HCT116 (cell line): ENCODE results near the gene GIMAP8. TPM values are rescaled to one million over a fixed set of nuclear protein-coding genes. Genes with fewer than 3 reads are reported as not detected.

ENCODE experiments used
- ATAC-seq: fragments of 200-7000 bp; cut with Tn5 transposase; 2 replicates; pipeline ENCODE4 v1.9.1; 2020; ENCODE audit warnings: mild to moderate bottlenecking, moderate library complexity
- BruUV-seq: library from RNA; stranded (reverse); fragments of 400-500 nt; replicated peaks from 2 replicates; lab custom pipeline; 2021; lab: Mats Ljungman, UMichigan
- CTCF ChIA-PET: fragments of 300-600 bp; sonication (Branson Sonifier 250); formaldehyde crosslinking; loops from one replicate; lab custom pipeline; 2021; ENCODE audit warnings: antibody characterized with exemption; lab: Charles Lee
- POLR2A ChIA-PET: fragments of 300-600, 350-600 bp; sonication (Branson Sonifier 250); formaldehyde crosslinking; loops from one replicate; lab custom pipeline; 2021; ENCODE audit warnings: antibody characterized with exemption; lab: Charles Lee
- RAD21 ChIA-PET, 2 experiments: fragments of 300-600 bp; sonication (Branson Sonifier 250); formaldehyde crosslinking; loops; one replicate each; lab custom pipeline; 2023; ENCODE audit warnings: low total read pairs in 2 of 2; ENCODE audit not compliant: uncharacterized antibody in 2 of 2, unreplicated experiment in 2 of 2, low non-redundant PET in 1 of 2; lab: Charles Lee
- DNase-seq: peaks from one replicate; pipeline ENCODE4 v3.0.0-alpha.2; 2010; ENCODE audit warnings: low read depth, low spot score
- H2AFZ ChIP-seq: fragments of 200-600 bp; shearing (Covaris generic), sonication (generic); 2 replicates; pipeline ENCODE4 v1.6.1; 2017; ENCODE audit warnings: low read depth, mixed run types, mixed read lengths, antibody characterized with exemption, low read length; ENCODE audit not compliant: poor library complexity, severe bottlenecking
- H3K27ac ChIP-seq: 2 replicates; pipeline ENCODE4 v1.5.1; 2012; ENCODE audit warnings: low read depth, low read length
- H3K27me3 ChIP-seq: fragments of 200-600 bp; sonication (generic); 2 replicates; pipeline ENCODE4 v1.6.1; 2016; ENCODE audit warnings: mixed run types, low read length, mixed read lengths; ENCODE audit not compliant: insufficient read depth
- H3K36me3 ChIP-seq, 2 experiments: fragments of 200-500 bp in 1 of 2; fragments of 200-600 bp in 1 of 2; sonication (Bioruptor generic) in 1 of 2; sonication (generic) in 1 of 2; 2 replicates each; pipeline versions ENCODE4 v1.5.1 to v1.6.1; 2014 to 2016; ENCODE audit warnings: low read length in 2 of 2, inconsistent platforms in 1 of 2, mixed read lengths in 1 of 2, mixed run types in 1 of 2; ENCODE audit not compliant: insufficient read depth in 2 of 2, control insufficient read depth in 1 of 2
- H3K4me1 ChIP-seq, 2 experiments: fragments of 200-600 bp in 1 of 2; sonication (generic) in 1 of 2; 2 replicates each; pipeline versions ENCODE4 v1.5.1 to v1.6.1; 2012 to 2017; ENCODE audit warnings: low read length in 2 of 2, inconsistent platforms in 1 of 2, mild to moderate bottlenecking in 1 of 2, mixed read lengths in 1 of 2, mixed run types in 1 of 2, moderate library complexity in 1 of 2; ENCODE audit not compliant: insufficient read depth in 2 of 2, control insufficient read depth in 1 of 2
- H3K4me2 ChIP-seq: fragments of 200-600 bp; sonication (generic); 2 replicates; pipeline ENCODE4 v1.6.1; 2017; ENCODE audit warnings: mixed run types, low read length, mixed read lengths
- H3K4me3 ChIP-seq, 2 experiments: fragments of 200-600 bp in 1 of 2; sonication (generic) in 1 of 2; replicated peaks in 1 of 2; 2 replicates each; pipeline ENCODE4 v1.5.1; 2011 to 2016; ENCODE audit warnings: low read length in 2 of 2, control low read depth in 1 of 2, low read depth in 1 of 2, mild to moderate bottlenecking in 1 of 2, mixed read lengths in 1 of 2, mixed run types in 1 of 2
- H3K79me2 ChIP-seq: fragments of 200-600 bp; sonication (generic); 2 replicates; pipeline ENCODE4 v1.6.1; 2017; ENCODE audit warnings: mild to moderate bottlenecking, mixed run types, low read length, moderate library complexity, mixed read lengths; ENCODE audit not compliant: insufficient read depth
- H3K9ac ChIP-seq: fragments of 200-600 bp; sonication (generic); 2 replicates; pipeline ENCODE4 v1.6.1; 2016; ENCODE audit warnings: low read length, mixed read lengths
- H3K9me2 ChIP-seq: fragments of 200-600 bp; sonication (generic), shearing (Covaris generic); 2 replicates; pipeline ENCODE4 v1.6.1; 2017; ENCODE audit warnings: mixed run types, mild to moderate bottlenecking, moderate library complexity; ENCODE audit not compliant: insufficient read depth
- H3K9me3 ChIP-seq, 2 experiments: fragments of 200-500 bp in 1 of 2; fragments of 200-600 bp in 1 of 2; sonication (Bioruptor generic) in 1 of 2; sonication (generic) in 1 of 2; 2 replicates each; pipeline ENCODE4 v1.6.1; 2014 to 2017; ENCODE audit warnings: low read length in 2 of 2, mixed read lengths in 2 of 2, inconsistent platforms in 1 of 2, low read depth in 1 of 2, mild to moderate bottlenecking in 1 of 2, mixed run types in 1 of 2, moderate library complexity in 1 of 2; ENCODE audit not compliant: control insufficient read depth in 1 of 2, insufficient read depth in 1 of 2
- H4K20me1 ChIP-seq: fragments of 200-600 bp; sonication (generic), shearing (Covaris generic); 2 replicates; pipeline ENCODE4 v1.6.1; 2017; ENCODE audit warnings: mixed run types, mild to moderate bottlenecking, moderate library complexity; ENCODE audit not compliant: insufficient read depth
- CBX3 ChIP-seq: IDR thresholded peaks from 2 replicates; pipeline ENCODE4 v1.6.1; 2012; ENCODE audit warnings: low read depth
- EGR1 ChIP-seq: IDR thresholded peaks from 2 replicates; pipeline ENCODE4 v1.6.1; 2012; ENCODE audit warnings: low read depth
- EZH2 ChIP-seq: fragments of 200-600 bp; sonication (generic); IDR thresholded peaks from 2 replicates; pipeline ENCODE4 v1.6.1; 2017; ENCODE audit warnings: antibody characterized with exemption, mixed run types
- EZH2phosphoT487 ChIP-seq: fragments of 200-600 bp; IDR thresholded peaks from 2 replicates; pipeline ENCODE4 v1.6.1; 2018; ENCODE audit warnings: antibody characterized with exemption, borderline replicate concordance
- POLR2A ChIP-seq: IDR thresholded peaks from 2 replicates; pipeline ENCODE4 v1.7.0; 2011; ENCODE audit warnings: borderline replicate concordance; ENCODE audit not compliant: insufficient read depth, insufficient read length; ENCODE audit errors: extremely low read depth
- POLR2AphosphoS5 ChIP-seq: IDR thresholded peaks from 2 replicates; pipeline ENCODE4 v1.6.1; 2011; ENCODE audit warnings: mild to moderate bottlenecking, low read depth, low read length, moderate library complexity
- REST ChIP-seq: IDR thresholded peaks from 2 replicates; pipeline ENCODE4 v1.6.1; 2012; ENCODE audit warnings: low read depth
- SIN3A ChIP-seq: IDR thresholded peaks from 2 replicates; pipeline ENCODE4 v1.6.1; 2012; ENCODE audit warnings: low read depth
- SRF ChIP-seq: IDR thresholded peaks from 2 replicates; pipeline ENCODE4 v1.6.1; 2012; ENCODE audit warnings: low read depth
- intact Hi-C: fragments of 100-400 bp; cut with micrococcal nuclease; formaldehyde crosslinking; loops from 2 replicates; pipeline ENCODE4 v1.10.0; 2022
- total RNA-seq: library from RNA; stranded (reverse); gene quantifications from one replicate; pipeline ENCODE4 v1.2.1, GENCODE V29; 2021; ENCODE audit not compliant: unreplicated experiment
- TF ChIP-seq, protein P1 (sequence below), 3 experiments: fragments of 200-600 bp in 1 of 3; sonication (generic) in 1 of 3; IDR thresholded peaks in 2 of 3; conservative IDR thresholded peaks in 1 of 3; 2 replicates each; pipeline ENCODE4 v1.5.1; 2012 to 2017; ENCODE audit warnings: low read depth in 2 of 3, low read length in 2 of 3, antibody characterized with exemption in 1 of 3, borderline replicate concordance in 1 of 3, control low read depth in 1 of 3, mild to moderate bottlenecking in 1 of 3, mixed read lengths in 1 of 3, mixed run types in 1 of 3, moderate library complexity in 1 of 3; ENCODE audit not compliant: insufficient read depth in 1 of 3
- TF ChIP-seq, protein P2 (sequence below): IDR thresholded peaks from 2 replicates; pipeline ENCODE4 v1.6.1; 2012

GIMAP8 gene
- total RNA-seq, 1 experiment from 2014 or later, result 0.15 TPM

DNA sequence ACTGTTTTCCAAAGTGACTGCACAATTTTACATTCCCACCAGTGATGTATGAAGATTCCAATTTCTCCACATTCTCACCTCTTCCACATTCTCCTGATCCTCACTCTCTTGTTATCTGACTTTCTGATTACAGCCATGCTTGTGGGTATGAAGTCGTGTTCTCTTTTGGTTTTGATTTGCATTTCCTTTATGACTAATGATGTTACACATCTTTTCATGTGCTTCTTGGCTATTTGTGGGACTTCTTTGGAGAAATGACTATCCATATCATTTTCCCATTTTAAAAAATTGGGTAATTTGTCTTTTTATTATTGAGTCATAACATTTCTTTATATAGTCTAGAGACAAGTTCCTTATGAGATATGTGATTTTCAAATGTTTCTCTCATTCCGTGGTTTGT lies 10.5 kb upstream of the GIMAP8 start:
- RAD21 ChIA-PET, result no interaction called here
- H3K4me3 ChIP-seq, result no peak overlapping the region
- no peaks in the 10 kb centered on the region for H3K9me2 ChIP-seq
- peaks cover 3 to 8% of the 10 kb centered on the region in 2 experiments; a peak in 1 of 4 replicates for H3K9me3 ChIP-seq
- no peaks in the 10 kb centered on the region for H3K4me1 ChIP-seq
- H3K36me3 ChIP-seq, result no peaks in the 10 kb centered on the region
- DNase-seq, result no peak
- H3K27me3 ChIP-seq, result no peaks in the 10 kb centered on the region; the same call in 1 of the 2 replicates
- no TSS peak for BruUV-seq
- no peak overlapping the region for H3K9ac ChIP-seq
- POLR2A ChIA-PET, result no interaction called here
- TF ChIP-seq CBX3, result no peak
- no peak for TF ChIP-seq SIN3A
- no peak for TF ChIP-seq EZH2
- no peak for TF ChIP-seq EGR1
- TF ChIP-seq POLR2AphosphoS5, result no peak
- TF ChIP-seq, all 23 proteins: peak for 0
- intact Hi-C loops, result no loop called here
- H4K20me1 ChIP-seq, result no peaks in the 10 kb centered on the region
- CTCF ChIA-PET, result no interaction called here
- no peak overlapping the region for H3K4me2 ChIP-seq
- no peaks in the 10 kb centered on the region for H3K79me2 ChIP-seq
- no peak for ATAC-seq
- H3K27ac ChIP-seq, result no peak overlapping the region
- no peak overlapping the region for H2AFZ ChIP-seq

DNA sequence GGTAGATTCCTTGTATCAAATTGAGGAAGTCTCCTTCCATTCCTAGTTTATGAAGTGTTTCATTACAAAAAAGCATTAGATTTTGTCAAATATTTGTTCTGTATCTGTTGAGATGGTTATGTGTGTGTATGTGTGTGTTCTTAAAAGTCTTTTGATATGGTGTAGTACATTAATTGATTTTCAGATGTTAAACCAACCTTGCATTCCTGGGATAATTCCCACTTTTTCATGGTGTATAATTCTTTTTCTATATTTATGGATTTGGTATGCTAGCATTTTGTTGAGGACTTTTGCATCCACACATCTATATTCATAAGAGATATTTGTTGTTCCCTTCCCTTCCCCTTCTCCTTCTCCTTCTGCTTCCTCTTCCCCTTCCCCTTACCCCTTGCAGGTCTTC lies 8.9 kb upstream of the GIMAP8 start:
- H3K4me1 ChIP-seq, result no peaks in the 10 kb centered on the region
- H3K9me3 ChIP-seq, result peaks cover 3 to 8% of the 10 kb centered on the region in 2 experiments; a peak in 1 of 4 replicates
- no peak for ATAC-seq
- no peaks in the 10 kb centered on the region for H3K9me2 ChIP-seq
- ChIA-PET POLR2A (no interaction called here), CTCF (no interaction called here), RAD21 (no interaction called here)
- H4K20me1 ChIP-seq, result no peaks in the 10 kb centered on the region
- no peak overlapping the region for H3K4me2 ChIP-seq
- TF ChIP-seq EZH2phosphoT487, result no peak
- TF ChIP-seq, protein P1, sequence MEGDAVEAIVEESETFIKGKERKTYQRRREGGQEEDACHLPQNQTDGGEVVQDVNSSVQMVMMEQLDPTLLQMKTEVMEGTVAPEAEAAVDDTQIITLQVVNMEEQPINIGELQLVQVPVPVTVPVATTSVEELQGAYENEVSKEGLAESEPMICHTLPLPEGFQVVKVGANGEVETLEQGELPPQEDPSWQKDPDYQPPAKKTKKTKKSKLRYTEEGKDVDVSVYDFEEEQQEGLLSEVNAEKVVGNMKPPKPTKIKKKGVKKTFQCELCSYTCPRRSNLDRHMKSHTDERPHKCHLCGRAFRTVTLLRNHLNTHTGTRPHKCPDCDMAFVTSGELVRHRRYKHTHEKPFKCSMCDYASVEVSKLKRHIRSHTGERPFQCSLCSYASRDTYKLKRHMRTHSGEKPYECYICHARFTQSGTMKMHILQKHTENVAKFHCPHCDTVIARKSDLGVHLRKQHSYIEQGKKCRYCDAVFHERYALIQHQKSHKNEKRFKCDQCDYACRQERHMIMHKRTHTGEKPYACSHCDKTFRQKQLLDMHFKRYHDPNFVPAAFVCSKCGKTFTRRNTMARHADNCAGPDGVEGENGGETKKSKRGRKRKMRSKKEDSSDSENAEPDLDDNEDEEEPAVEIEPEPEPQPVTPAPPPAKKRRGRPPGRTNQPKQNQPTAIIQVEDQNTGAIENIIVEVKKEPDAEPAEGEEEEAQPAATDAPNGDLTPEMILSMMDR (IDR thresholded peaks at IDR 0.05 in 2 of 3, conservative IDR thresholded peaks at IDR 0.05 in 1 of 3; ENCODE audit: borderline replicate concordance in 1 of 3, insufficient read depth in 1 of 3, low read depth in 2 of 3, low read length in 2 of 3), result no peak
- TF ChIP-seq, protein P2, sequence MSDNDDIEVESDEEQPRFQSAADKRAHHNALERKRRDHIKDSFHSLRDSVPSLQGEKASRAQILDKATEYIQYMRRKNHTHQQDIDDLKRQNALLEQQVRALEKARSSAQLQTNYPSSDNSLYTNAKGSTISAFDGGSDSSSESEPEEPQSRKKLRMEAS, result no peak
- no peak for TF ChIP-seq SRF
- TF ChIP-seq REST, result no peak
- no peak for TF ChIP-seq POLR2A
- intact Hi-C loops, result no loop called here
- H3K4me3 ChIP-seq, result no peak overlapping the region
- no peaks in the 10 kb centered on the region for H3K36me3 ChIP-seq
- DNase-seq, result no peak
- H3K27ac ChIP-seq, result no peak overlapping the region
- BruUV-seq, result no TSS peak
- H3K79me2 ChIP-seq, result no peaks in the 10 kb centered on the region
- no peak overlapping the region for H2AFZ ChIP-seq
- H3K9ac ChIP-seq, result no peak overlapping the region
- no peaks in the 10 kb centered on the region; the same call in 1 of the 2 replicates for H3K27me3 ChIP-seq
